ENCODE measurements around the gene EHBP1L1.

GRCh38 chr11:65622011-65622410 lies 46.2 kb downstream of the EHBP1L1 start:
- TF ChIP-seq CTCF (IDR thresholded peaks at IDR 0.05) (no peak), EP300 (IDR thresholded peaks at IDR 0.05) (no peak)

Data from ovary (tissue), 3 donors.